H1 (cell line): ENCODE results near the gene PRR7. TPM values are rescaled to one million over a fixed set of nuclear protein-coding genes. Genes with fewer than 3 reads are reported as not detected.
A peak's percentile ranks its signal among the peaks of the same experiment; 100 is the strongest.

ENCODE experiments used
- BACH1 ChIP-seq: IDR thresholded peaks from 2 replicates; pipeline ENCODE4 v1.6.1; 2012; ENCODE audit warnings: low read length, improper control_type of control experiment
- HDAC2 ChIP-seq, 2 experiments: fragments of 300-600 bp in 1 of 2; sonication (generic) in 1 of 2; IDR thresholded peaks; 2 replicates each; pipeline ENCODE4 v1.6.1; 2011 to 2012; ENCODE audit warnings: low read depth in 2 of 2, low read length in 2 of 2, mild to moderate bottlenecking in 2 of 2, moderate library complexity in 2 of 2, borderline replicate concordance in 1 of 2, inconsistent platforms in 1 of 2
- polyA plus RNA-seq, 7 experiments: library from polyadenylated mRNA; depleted of rRNA in 3 of 7; stranded (reverse) in 5 of 7; unstranded in 2 of 7; fragments of >200 nt in 5 of 7; fragments of 200-250 nt in 2 of 7; gene quantifications; 1 replicate in 5 of 7; 2 replicates in 1 of 7; 4 replicates in 1 of 7; pipeline versions ENCODE4 v1.2.1 to v1.2.3, GENCODE V29; 2011 to 2013; ENCODE audit warnings: missing spikeins in 2 of 7, mixed read lengths in 2 of 7
- total RNA-seq: library from RNA; stranded (reverse); fragmentation: NEBNext Ultra II Directional; extraction: Animal tissue kit (Norgen Biotek cat#: 25700); gene quantifications from 2 replicates; pipeline ENCODE4 v1.2.1, GENCODE V29; 2021

The PRR7 gene
- total and polyA plus RNA-seq, 2 of the 8 experiments (the other 6 are each of a cell fraction or from before 2014, with no cell fraction given), result 8.0 to 11.8 TPM

GRCh38 chr5:177497292-177498012 is 50.8 kb downstream of the PRR7 start, which contains the start of gene PDLIM7 (continued):
- TF ChIP-seq HDAC2 (IDR thresholded peaks at IDR 0.05; ENCODE audit: borderline replicate concordance in 1 of 2, low read depth in 2 of 2, low read length in 2 of 2), result peak in 1 of 2 experiments; percentile 90; a peak in 2 of 4 replicates
- no peak; the same call in 1 of the 2 replicates for TF ChIP-seq BACH1
